ENCODE data around the gene CMC4. TPM values are rescaled to one million over a fixed set of nuclear protein-coding genes. Genes with fewer than 3 reads are reported as not detected.

The CMC4 gene
- total RNA-seq, 1 donor from 2014 or later: 21.9 TPM

- DNase-seq (ENCODE audit: extremely low spot score in 2 of 2): no peak
- TF ChIP-seq POLR2AphosphoS5 (IDR thresholded peaks at IDR 0.05; ENCODE audit: insufficient read depth in 1 of 2, low read depth in 1 of 2): no peak
- no peak for TF ChIP-seq POLR2A (IDR thresholded peaks at IDR 0.05)
- TF ChIP-seq CTCF (IDR thresholded peaks at IDR 0.05): no peak
- H3K4me1 ChIP-seq: no peaks in the 10 kb centered on the region
- intact Hi-C loops (cut with DNase I): loop anchor here (5.0 kb wide), 1 partner anchor 44 kb away; the partner anchor contains the start of genes BRCC3, CMC4 and MTCP1
- no peaks in the 10 kb centered on the region for H3K36me3 ChIP-seq
- H3K27ac ChIP-seq: peak overlapping the region; percentile 89
- no peaks in the 10 kb centered on the region for H3K27me3 ChIP-seq
- no peaks in the 10 kb centered on the region for H3K9me3 ChIP-seq
- peak overlapping the region; percentile 52 to 59 for H3K4me3 ChIP-seq
Observed at GRCh38 chrX:155028129-155028528, 42.8 kb downstream of the CMC4 start.

DNA sequence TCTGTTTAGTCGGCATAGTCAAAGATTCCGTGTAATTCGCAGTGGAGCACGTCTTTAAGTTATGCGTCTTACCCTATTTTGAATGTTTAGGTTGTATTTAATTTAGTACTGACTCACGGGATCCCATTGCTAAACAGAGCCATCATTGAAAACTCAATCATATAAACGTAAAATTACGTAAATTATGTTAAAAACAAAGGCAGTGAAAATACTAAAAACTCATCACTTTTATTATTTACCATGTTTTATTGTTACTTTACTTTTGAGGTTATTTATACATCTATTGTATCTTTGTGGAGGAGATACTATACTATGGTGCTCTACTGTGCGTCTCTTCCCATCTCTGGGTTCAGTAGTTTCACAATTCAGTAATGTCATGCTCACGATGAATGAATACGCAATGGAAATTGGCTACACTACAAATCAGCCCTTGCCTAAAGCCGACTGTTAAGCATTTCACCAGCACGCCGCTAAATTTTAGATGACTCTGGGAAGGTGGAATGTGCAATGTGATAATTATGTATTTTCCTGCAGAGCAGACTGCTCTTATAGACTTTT lies 43.3 kb downstream of the CMC4 start:
- Histone ChIP-seq H3K4me3 (peak overlapping the region; percentile 52 to 59), H3K27me3 (no peaks in the 10 kb centered on the region), H3K27ac (peak overlapping the region; percentile 89), H3K4me1 (no peaks in the 10 kb centered on the region), H3K9me3 (no peaks in the 10 kb centered on the region), H3K36me3 (no peaks in the 10 kb centered on the region)
- intact Hi-C loops (cut with DNase I): loop anchor here (5.0 kb wide), 1 partner anchor 45 kb away; the partner anchor contains the start of genes BRCC3, CMC4 and MTCP1
- no peak for DNase-seq (ENCODE audit: extremely low spot score in 2 of 2)
- TF ChIP-seq POLR2A (IDR thresholded peaks at IDR 0.05) (peak in 1 of 2 donors; percentile 64), CTCF (IDR thresholded peaks at IDR 0.05) (no peak), POLR2AphosphoS5 (IDR thresholded peaks at IDR 0.05; ENCODE audit: insufficient read depth in 1 of 2, low read depth in 1 of 2) (peak; percentile 40 to 51)

DNA sequence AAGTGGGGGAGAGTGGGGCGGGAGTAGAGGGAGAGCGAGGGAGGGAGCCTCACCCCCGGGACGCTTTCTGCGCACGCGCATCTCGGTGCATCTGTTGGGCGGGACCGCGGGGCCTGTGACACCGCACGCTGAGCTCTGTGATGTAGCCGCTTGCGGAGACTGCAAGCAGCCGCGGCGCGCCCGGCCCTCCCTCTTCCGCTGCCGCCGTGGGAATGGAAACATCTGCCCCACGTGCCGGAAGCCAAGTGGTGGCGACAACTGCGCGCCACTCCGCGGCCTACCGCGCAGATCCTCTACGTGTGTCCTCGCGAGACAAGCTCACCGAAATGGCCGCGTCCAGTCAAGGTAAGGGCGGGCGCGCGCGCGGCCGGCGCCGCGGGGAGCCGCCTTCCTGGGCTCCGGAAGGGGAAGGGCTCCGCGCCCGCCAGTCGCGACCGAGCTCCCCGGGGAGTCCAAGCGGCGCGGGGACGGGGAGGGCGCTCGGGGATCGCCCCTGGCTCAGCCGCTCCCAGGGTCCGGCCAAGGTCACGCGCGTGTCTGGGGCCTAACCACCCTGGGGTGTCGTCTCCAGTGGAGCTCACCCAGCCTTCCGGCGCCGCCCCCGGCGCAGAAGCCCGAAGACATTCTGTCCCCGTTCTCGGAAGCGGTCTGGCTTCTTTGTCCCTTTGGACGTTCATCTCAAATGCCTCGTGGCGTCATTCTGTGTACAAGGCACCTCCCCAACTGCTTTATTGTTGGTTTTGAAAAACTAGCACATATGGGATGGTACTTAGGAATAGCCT lies 44.0 kb downstream of the CMC4 start, which contains the start of gene FUNDC2:
FUNDC2 (plus strand) TSS at position 118 of the 782 bp plus-strand sequence; CDS start at position 213, 95 bp downstream.
- no peaks in the 10 kb centered on the region for H3K4me1 ChIP-seq
- H3K9me3 ChIP-seq: no peaks in the 10 kb centered on the region
- H3K27me3 ChIP-seq: no peaks in the 10 kb centered on the region
- peak in 1 of 2 donors; percentile 94 for DNase-seq (ENCODE audit: extremely low spot score in 2 of 2)
- H3K27ac ChIP-seq: peak within 1 kb of the TSS; percentile 89
- intact Hi-C loops (cut with DNase I): loop anchor here (5.0 kb wide), 1 partner anchor 45 kb away; the partner anchor contains the start of genes BRCC3, CMC4 and MTCP1
- TF ChIP-seq POLR2A (IDR thresholded peaks at IDR 0.05): peak in 1 of 2 donors; percentile 44
- no peak for TF ChIP-seq CTCF (IDR thresholded peaks at IDR 0.05)
- TF ChIP-seq POLR2AphosphoS5 (IDR thresholded peaks at IDR 0.05; ENCODE audit: insufficient read depth in 1 of 2, low read depth in 1 of 2): peak in 1 of 2 donors; percentile 80
- no peaks in the 10 kb centered on the region for H3K36me3 ChIP-seq
- peak within 1 kb of the TSS; percentile 52 to 59 for H3K4me3 ChIP-seq

- Histone ChIP-seq H3K36me3 (no peaks in the 10 kb centered on the region), H3K9me3 (no peaks in the 10 kb centered on the region), H3K4me3 (peak overlapping the region; percentile 52 to 59), H3K27ac (peak overlapping the region; percentile 89), H3K27me3 (no peaks in the 10 kb centered on the region), H3K4me1 (no peaks in the 10 kb centered on the region)
- intact Hi-C loops (cut with DNase I): loop anchor here (5.0 kb wide), 1 partner anchor 46 kb away; the partner anchor contains the start of genes BRCC3, CMC4 and MTCP1
- no peak for DNase-seq (ENCODE audit: extremely low spot score in 2 of 2)
- no peak for TF ChIP-seq POLR2A (IDR thresholded peaks at IDR 0.05)
- no peak for TF ChIP-seq POLR2AphosphoS5 (IDR thresholded peaks at IDR 0.05; ENCODE audit: insufficient read depth in 1 of 2, low read depth in 1 of 2)
Observed at GRCh38 chrX:155026420-155026726, 44.6 kb downstream of the CMC4 start.

DNA sequence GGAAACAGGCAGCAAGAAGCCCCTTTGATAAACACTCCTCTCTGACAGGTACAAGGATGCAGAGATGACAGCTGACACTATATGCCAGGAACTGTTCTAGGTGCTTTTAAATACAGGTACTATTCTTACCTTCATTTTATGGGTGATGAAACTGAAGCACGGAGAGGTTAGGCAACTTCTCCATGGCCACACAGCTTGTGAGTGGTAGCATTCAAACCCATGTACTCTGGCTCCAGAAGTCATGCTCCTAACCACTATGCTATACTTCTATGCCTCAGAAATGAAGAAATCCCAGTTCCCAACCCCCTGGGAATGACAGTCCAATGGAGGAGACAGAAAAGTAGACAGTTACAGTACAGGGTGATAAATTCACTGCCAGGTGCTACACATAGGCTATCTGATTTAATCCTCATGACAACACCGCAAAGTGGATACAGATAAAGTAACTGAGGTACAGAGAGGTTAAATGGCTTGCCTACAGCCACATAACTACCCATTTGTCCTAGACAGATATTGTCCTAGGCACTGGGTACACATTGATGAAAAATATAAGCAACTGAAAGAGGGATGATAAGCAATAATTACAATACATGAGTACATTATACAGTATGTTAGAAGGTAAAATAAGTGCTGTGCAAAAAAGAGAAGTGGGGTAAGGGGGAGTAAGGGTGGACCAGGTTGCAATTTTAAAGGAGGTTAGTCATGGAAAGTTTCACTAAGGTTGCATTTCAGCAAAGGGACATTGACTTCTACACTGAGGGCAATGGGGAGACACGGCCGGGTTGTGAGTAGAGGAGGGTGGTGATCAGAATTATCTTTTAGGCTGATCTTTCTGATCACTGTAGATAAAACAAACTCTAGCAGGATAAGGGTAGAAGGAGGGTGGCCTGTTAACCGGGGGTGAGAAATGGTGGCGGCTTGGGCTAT lies 46.8 kb downstream of the CMC4 start:
- Histone ChIP-seq H3K4me3 (no peak overlapping the region), H3K4me1 (no peaks in the 10 kb centered on the region), H3K9me3 (no peaks in the 10 kb centered on the region), H3K27me3 (no peaks in the 10 kb centered on the region), H3K36me3 (no peaks in the 10 kb centered on the region), H3K27ac (no peak overlapping the region)
- intact Hi-C loops (cut with DNase I): no loop called here
- no peak for DNase-seq (ENCODE audit: extremely low spot score in 2 of 2)
- TF ChIP-seq CTCF (IDR thresholded peaks at IDR 0.05): no peak
- TF ChIP-seq POLR2A (IDR thresholded peaks at IDR 0.05): no peak
- no peak for TF ChIP-seq POLR2AphosphoS5 (IDR thresholded peaks at IDR 0.05; ENCODE audit: insufficient read depth in 1 of 2, low read depth in 1 of 2)
